Measurements from ENCODE around the gene GPR12.

DNA sequence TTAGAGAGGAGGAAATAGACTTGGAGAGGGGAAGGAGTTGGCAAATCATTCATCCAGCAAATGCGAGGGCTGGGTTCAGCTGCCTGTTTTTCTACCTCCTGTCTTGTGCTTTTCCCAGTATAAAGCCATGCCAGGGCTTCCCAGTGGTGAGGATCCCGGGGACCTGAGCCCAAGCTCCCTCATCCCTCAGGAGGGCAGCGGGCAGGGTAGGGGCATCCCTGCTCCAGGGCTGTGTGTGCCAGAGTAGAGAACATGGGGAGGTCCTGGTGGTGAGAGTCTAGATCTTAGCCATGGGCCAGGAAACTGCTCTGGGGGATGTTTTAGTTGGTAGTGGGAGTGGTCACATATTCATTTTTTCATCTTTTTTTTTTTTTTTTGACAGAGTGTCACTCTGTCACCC, 43.6 kb downstream of the GPR12 start:
- TF ChIP-seq CTCF (IDR thresholded peaks at IDR 0.05) (no peak), POLR2A (IDR thresholded peaks at IDR 0.05) (no peak)

Data from adrenal gland (tissue), 5 donors.